K562 (cell line): ENCODE results near the gene MPRIP. TPM values are rescaled to one million over a fixed set of nuclear protein-coding genes. Genes with fewer than 3 reads are reported as not detected.

Source experiments
- BCLAF1 ChIP-seq, 2 experiments: fragments of 450-650 bp in 1 of 2; IDR thresholded peaks; 2 replicates each; pipeline ENCODE4 v1.6.1; 2011 to 2017; ENCODE audit warnings: low read depth in 2 of 2, antibody characterized with exemption in 1 of 2, borderline replicate concordance in 1 of 2, low read length in 1 of 2, mild to moderate bottlenecking in 1 of 2, mixed read lengths in 1 of 2; ENCODE audit not compliant: control insufficient read depth in 1 of 2
- CBFA2T2 ChIP-seq: fragments of 450-650 bp; conservative IDR thresholded peaks from 2 replicates; pipeline ENCODE4 v1.6.1; 2017; ENCODE audit warnings: mild to moderate bottlenecking
- CBX1 ChIP-seq: sonication (generic); IDR thresholded peaks from 2 replicates; pipeline ENCODE4 v1.6.1; 2016; ENCODE audit warnings: antibody characterized with exemption, low read depth, mild to moderate bottlenecking
- CC2D1A ChIP-seq: fragments of 450-650 bp; IDR thresholded peaks from 2 replicates; pipeline ENCODE4 v1.6.1; 2017; ENCODE audit warnings: mild to moderate bottlenecking
- CLOCK ChIP-seq: fragments of 250-450 bp; sonication (Bioruptor Pico); IDR thresholded peaks from 2 replicates; pipeline ENCODE4 v1.4.0; 2020; ENCODE audit warnings: mild to moderate bottlenecking, moderate library complexity, borderline replicate concordance
- GABPA ChIP-seq: fragments of 200-800 bp; sonication (Bioruptor generic); conservative IDR thresholded peaks from 2 replicates; pipeline ENCODE4 v1.6.1; 2016; ENCODE audit warnings: low read depth, missing genetic modification characterization, missing compliant biosample characterization
- HDAC8 ChIP-seq: fragments of 450-650 bp; IDR thresholded peaks from 2 replicates; pipeline ENCODE4 v1.6.1; 2016; ENCODE audit warnings: mild to moderate bottlenecking, missing genetic modification characterization, moderate library complexity, missing compliant biosample characterization
- HMBOX1 ChIP-seq: sonication (generic); IDR thresholded peaks from 2 replicates; pipeline ENCODE4 v1.6.1; 2016
- ILF3 ChIP-seq: fragments of 450-650 bp; IDR thresholded peaks from 2 replicates; pipeline ENCODE4 v1.6.1; 2018; ENCODE audit warnings: antibody characterized with exemption, mild to moderate bottlenecking, moderate library complexity, borderline replicate concordance
- JUNB ChIP-seq: fragments of 450-650 bp; formaldehyde crosslinking; conservative IDR thresholded peaks from 2 replicates; pipeline ENCODE4 v1.4.0; 2020; ENCODE audit warnings: mild to moderate bottlenecking
- NFIC ChIP-seq: fragments of 450-650 bp; IDR thresholded peaks from 2 replicates; pipeline ENCODE4 v1.6.1; 2017; ENCODE audit warnings: mild to moderate bottlenecking, inconsistent platforms
- PCBP1 ChIP-seq: fragments of 200-400 bp; formaldehyde crosslinking; IDR thresholded peaks from 2 replicates; pipeline ENCODE4 v1.6.1; 2018; ENCODE audit warnings: mild to moderate bottlenecking, low read depth, low read length; ENCODE audit not compliant: poor library complexity, severe bottlenecking
- RHOXF2B ChIP-seq: fragments of 250-450 bp; sonication (Bioruptor Pico); conservative IDR thresholded peaks from 2 replicates; pipeline ENCODE4 v1.5.1; 2021
- SIRT6 ChIP-seq: IDR thresholded peaks from one replicate; pipeline ENCODE4 v1.6.1; 2012; ENCODE audit warnings: low read depth, mild to moderate bottlenecking, control low read depth, inconsistent platforms, low read length, moderate library complexity
- SMARCE1 ChIP-seq: fragments of 450-650 bp; IDR thresholded peaks from 2 replicates; pipeline ENCODE4 v1.7.1; 2016; ENCODE audit warnings: mild to moderate bottlenecking
- TAF15 ChIP-seq: fragments of 200-400 bp; formaldehyde crosslinking; IDR thresholded peaks from 2 replicates; pipeline ENCODE4 v1.6.1; 2017; ENCODE audit warnings: mild to moderate bottlenecking, low read depth, low read length, moderate library complexity
- TEAD2 ChIP-seq: fragments of 450-650 bp; IDR thresholded peaks from 2 replicates; pipeline ENCODE4 v1.6.1; 2016; ENCODE audit warnings: missing genetic modification characterization, control low read depth, missing compliant biosample characterization
- TEAD4 ChIP-seq, 2 experiments: sonication (generic) in 1 of 2; formaldehyde crosslinking in 1 of 2; IDR thresholded peaks; 2 replicates each; pipeline versions ENCODE4 v1.6.1 to v1.8.0; 2012 to 2022; ENCODE audit warnings: borderline replicate concordance in 1 of 2, inconsistent platforms in 1 of 2, low read length in 1 of 2, mild to moderate bottlenecking in 1 of 2, missing genetic modification reagents in 1 of 2
- ZFX ChIP-seq: sonication (generic); formaldehyde crosslinking; IDR thresholded peaks from 2 replicates; pipeline ENCODE4 v1.8.0; 2022; ENCODE audit warnings: mild to moderate bottlenecking, missing genetic modification reagents, moderate library complexity
- ZNF431 ChIP-seq: sonication (generic); formaldehyde crosslinking; IDR thresholded peaks from 2 replicates; pipeline ENCODE4 v1.8.0; 2022; ENCODE audit warnings: mild to moderate bottlenecking, missing genetic modification reagents
- ZNF551 ChIP-seq: fragments of 250-450 bp; sonication (Bioruptor Pico); IDR thresholded peaks from 2 replicates; pipeline ENCODE4 v1.5.0; 2021; ENCODE audit warnings: mild to moderate bottlenecking, moderate library complexity
- polyA plus RNA-seq, 8 experiments: library from polyadenylated mRNA; depleted of rRNA in 4 of 8; stranded (reverse) in 5 of 8; unstranded in 3 of 8; fragments of >200 nt; fragmentation: Nextera tagmentation in 2 of 8; fragmentation: Illumina TruSeq in 1 of 8; extraction: Ambion mirVana in 2 of 8; extraction: Trizol in 1 of 8; gene quantifications; 2 replicates each; pipeline versions ENCODE4 v1.2.1 to v1.2.3, GENCODE V29; 2011 to 2014; ENCODE audit warnings: inconsistent platforms in 1 of 8, missing spikeins in 1 of 8
- total RNA-seq, 7 experiments: library from RNA; depleted of rRNA in 6 of 7; stranded (reverse); fragments of >200 nt in 6 of 7; fragmentation: Illumina TruSeq in 2 of 7; extraction: Trizol in 2 of 7; gene quantifications; 2 replicates each; pipeline versions ENCODE4 v1.2.1 to v1.2.3, GENCODE V29; 2011 to 2021; ENCODE audit warnings: low replicate concordance in 1 of 7
- TF ChIP-seq, protein P1 (sequence below): fragments of 250-450 bp; sonication (Bioruptor Pico); IDR thresholded peaks from 2 replicates; pipeline ENCODE4 v1.8.0; 2021; ENCODE audit warnings: mild to moderate bottlenecking, moderate library complexity

MPRIP gene
- total and polyA plus RNA-seq, 9 of the 15 experiments (the other 6 are each of a cell fraction or from before 2014, with no cell fraction given): 10.0 to 72.6 (median 30.1) TPM

- TF ChIP-seq ILF3: no peak
- 0 out of 2 replicates have a peak, but pooled peaks have one; percentile 20 for TF ChIP-seq SMARCE1
- TF ChIP-seq ZNF551: no peak
- TF ChIP-seq, protein P1, sequence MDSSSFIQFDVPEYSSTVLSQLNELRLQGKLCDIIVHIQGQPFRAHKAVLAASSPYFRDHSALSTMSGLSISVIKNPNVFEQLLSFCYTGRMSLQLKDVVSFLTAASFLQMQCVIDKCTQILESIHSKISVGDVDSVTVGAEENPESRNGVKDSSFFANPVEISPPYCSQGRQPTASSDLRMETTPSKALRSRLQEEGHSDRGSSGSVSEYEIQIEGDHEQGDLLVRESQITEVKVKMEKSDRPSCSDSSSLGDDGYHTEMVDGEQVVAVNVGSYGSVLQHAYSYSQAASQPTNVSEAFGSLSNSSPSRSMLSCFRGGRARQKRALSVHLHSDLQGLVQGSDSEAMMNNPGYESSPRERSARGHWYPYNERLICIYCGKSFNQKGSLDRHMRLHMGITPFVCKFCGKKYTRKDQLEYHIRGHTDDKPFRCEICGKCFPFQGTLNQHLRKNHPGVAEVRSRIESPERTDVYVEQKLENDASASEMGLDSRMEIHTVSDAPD (CRISPR knock-in tag): no peak
- peak; percentile 57 for TF ChIP-seq CBFA2T2
- TF ChIP-seq HDAC8 (tag): no peak
- TF ChIP-seq BCLAF1 (IDR thresholded peaks at IDR 0.05; ENCODE audit: borderline replicate concordance in 1 of 2, control insufficient read depth in 1 of 2, low read depth in 2 of 2, low read length in 1 of 2): no peak
- no peak for TF ChIP-seq ZNF431 (CRISPR knock-in tag)
- no peak for TF ChIP-seq RHOXF2B
- no peak for TF ChIP-seq PCBP1
- TF ChIP-seq CBX1: no peak
- TF ChIP-seq GABPA (tag): no peak
- no peak for TF ChIP-seq CC2D1A
- TF ChIP-seq NFIC: peak; percentile 12; the same call in 1 of the 2 replicates
- TF ChIP-seq HMBOX1: no peak
- no peak for TF ChIP-seq ZFX (CRISPR knock-in tag)
- TF ChIP-seq JUNB (CRISPR knock-in tag): no peak
- no peak for TF ChIP-seq TAF15
- no peak for TF ChIP-seq CLOCK (CRISPR knock-in tag)
- TF ChIP-seq SIRT6: no peak
- peak; percentile 52 for TF ChIP-seq TEAD4 (IDR thresholded peaks at IDR 0.05; ENCODE audit: low read length)
- no peak; the same call in 1 of the 2 replicates for TF ChIP-seq TEAD4 (CRISPR knock-in tag; IDR thresholded peaks at IDR 0.05; ENCODE audit: borderline replicate concordance)
- TF ChIP-seq TEAD2 (tag): no peak
Measured at GRCh38 chr17:17088086-17088485, 45.8 kb downstream of the MPRIP start (continued).
